Spleen (tissue), 11 donors: ENCODE measurements around the gene SEC24D. TPM values are rescaled to one million over a fixed set of nuclear protein-coding genes. Genes with fewer than 3 reads are reported as not detected.

Experiments
- DNase-seq: peaks from one replicate; pipeline ENCODE4 v3.0.0-alpha.2; 2020
- H3K27ac ChIP-seq, 8 donors: fragments of 200-600 bp; sonication (generic) in 7 of 8; 1 replicate in 4 of 8; 2 replicates in 4 of 8; pipeline versions ENCODE4 v1.5.0 to v1.8.0; 2016 to 2021; ENCODE audit warnings: inconsistent platforms in 4 of 8, mild to moderate bottlenecking in 4 of 8, moderate library complexity in 1 of 8
- H3K27me3 ChIP-seq, 7 donors: fragments of 200-600 bp; sonication (generic) in 6 of 7; replicated peaks in 1 of 7; 1 replicate in 4 of 7; 2 replicates in 3 of 7; pipeline versions ENCODE4 v1.5.0 to v1.8.0; 2016 to 2021; ENCODE audit warnings: inconsistent platforms in 3 of 7, mild to moderate bottlenecking in 1 of 7
- H3K36me3 ChIP-seq, 6 donors: fragments of 200-600 bp; sonication (generic) in 5 of 6; 1 replicate in 4 of 6; 2 replicates in 2 of 6; pipeline versions ENCODE4 v1.5.0 to v1.8.0; 2016 to 2021; ENCODE audit warnings: inconsistent platforms in 2 of 6
- H3K4me1 ChIP-seq, 6 donors: fragments of 200-600 bp; sonication (generic) in 5 of 6; 1 replicate in 3 of 6; 2 replicates in 3 of 6; pipeline versions ENCODE4 v1.5.0 to v1.8.0; 2016 to 2021; ENCODE audit warnings: inconsistent platforms in 3 of 6
- H3K4me3 ChIP-seq, 8 donors: fragments of 200-600 bp; sonication (generic) in 7 of 8; 1 replicate in 4 of 8; 2 replicates in 4 of 8; pipeline versions ENCODE4 v1.5.0 to v1.8.0; 2016 to 2021; ENCODE audit warnings: inconsistent platforms in 4 of 8, mild to moderate bottlenecking in 4 of 8, moderate library complexity in 2 of 8
- H3K9me3 ChIP-seq, 8 donors: fragments of 200-600 bp; sonication (generic) in 7 of 8; 1 replicate in 4 of 8; 2 replicates in 4 of 8; pipeline versions ENCODE4 v1.5.0 to v1.8.0; 2016 to 2021; ENCODE audit warnings: inconsistent platforms in 4 of 8
- POLR2A ChIP-seq, 3 donors: fragments of 450-650 bp; IDR thresholded peaks; one replicate each; pipeline ENCODE4 v1.5.1; 2017; ENCODE audit warnings: antibody characterized with exemption in 3 of 3, mild to moderate bottlenecking in 1 of 3
- POLR2AphosphoS5 ChIP-seq, 3 donors: sonication (generic); formaldehyde crosslinking; IDR thresholded peaks; one replicate each; pipeline ENCODE4 v1.5.1; 2017; ENCODE audit warnings: antibody characterized with exemption in 3 of 3
- WGBS, 5 donors: extraction: QIAGEN DNeasy Blood & Tissue Kit in 3 of 5; methylation state at CpG; one replicate each; pipeline versions ENCODE4 v1.1.5 to v1.1.7; 2013 to 2018; 5-methylcytosine and 5-hydroxymethylcytosine counted together
- intact Hi-C: fragments of 100-400 bp; cut with DNase I; formaldehyde crosslinking; loops from one replicate; pipeline ENCODE4 v1.15.0; 2023; ENCODE audit warnings: low total_unique reads
- polyA plus RNA-seq, 3 donors: library from polyadenylated mRNA; stranded (reverse); fragments of 200-250 nt; gene quantifications; one replicate each; pipeline ENCODE4 v1.2.1, GENCODE V29; 2013
- total RNA-seq, 7 donors: library from RNA; depleted of rRNA in 3 of 7; stranded (reverse); fragments of >200 nt in 3 of 7; fragmentation: NEBNext Ultra II Directional in 4 of 7; extraction: Animal tissue kit (Norgen Biotek cat#: 25700) in 4 of 7; gene quantifications; one replicate each; pipeline versions ENCODE4 v1.1.0 to v1.2.1, GENCODE V29; 2016 to 2021
- TF ChIP-seq, protein P1 (sequence below), 11 experiments: fragments of 200-600 bp in 7 of 11; fragments of 450-650 bp in 4 of 11; sonication (generic) in 4 of 11; IDR thresholded peaks in 8 of 11; conservative IDR thresholded peaks in 3 of 11; 1 replicate in 7 of 11; 2 replicates in 4 of 11; pipeline versions ENCODE4 v1.4.0 to v1.8.0; 2016 to 2021; ENCODE audit warnings: antibody characterized with exemption in 11 of 11, inconsistent platforms in 4 of 11, mild to moderate bottlenecking in 1 of 11
- donor health status: healthy with polysubstance abuse.
- donor health status: DM: no; HTN: no; CAD: no; lungs with moderate emphysema.
- donor health status: DM: no; HTN: no; CAD: no.
- donor health status: Bipolar disorder and iron deficiency.
- donor health status: healthy.
- donor health status: DM: no; HTN: no; CAD: no.
- donor health status: DM: yes; HTN: yes; CAD: no.

The SEC24D gene
- total and polyA plus RNA-seq, 10 donors = 5.2 to 75.8 (median 55.2) TPM

DNA sequence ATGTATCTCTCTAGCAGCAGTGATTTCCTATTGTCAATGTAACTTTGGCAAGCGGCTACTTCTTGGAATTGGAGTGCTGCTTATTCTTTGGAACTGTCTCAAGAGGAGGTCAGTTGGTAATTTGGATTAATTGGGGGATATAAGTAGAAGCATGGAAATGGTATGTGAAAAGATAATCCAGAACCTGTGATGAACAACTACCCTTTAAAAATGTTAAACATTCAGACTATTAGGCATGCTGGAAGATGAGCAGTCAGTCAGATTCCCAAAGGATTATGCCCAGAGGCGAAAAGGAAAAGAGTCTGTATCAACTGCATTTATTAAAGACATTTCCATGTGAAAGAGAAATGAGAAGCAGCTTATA lies 62.5 kb downstream of the SEC24D start:
- no peak for DNase-seq

GRCh38 chr4:118772767-118773428 lies 63.0 kb downstream of the SEC24D start:
- TF ChIP-seq POLR2AphosphoS5 (IDR thresholded peaks at IDR 0.05) (no peak), POLR2A (IDR thresholded peaks at IDR 0.05) (no peak)
- TF ChIP-seq, protein P1, sequence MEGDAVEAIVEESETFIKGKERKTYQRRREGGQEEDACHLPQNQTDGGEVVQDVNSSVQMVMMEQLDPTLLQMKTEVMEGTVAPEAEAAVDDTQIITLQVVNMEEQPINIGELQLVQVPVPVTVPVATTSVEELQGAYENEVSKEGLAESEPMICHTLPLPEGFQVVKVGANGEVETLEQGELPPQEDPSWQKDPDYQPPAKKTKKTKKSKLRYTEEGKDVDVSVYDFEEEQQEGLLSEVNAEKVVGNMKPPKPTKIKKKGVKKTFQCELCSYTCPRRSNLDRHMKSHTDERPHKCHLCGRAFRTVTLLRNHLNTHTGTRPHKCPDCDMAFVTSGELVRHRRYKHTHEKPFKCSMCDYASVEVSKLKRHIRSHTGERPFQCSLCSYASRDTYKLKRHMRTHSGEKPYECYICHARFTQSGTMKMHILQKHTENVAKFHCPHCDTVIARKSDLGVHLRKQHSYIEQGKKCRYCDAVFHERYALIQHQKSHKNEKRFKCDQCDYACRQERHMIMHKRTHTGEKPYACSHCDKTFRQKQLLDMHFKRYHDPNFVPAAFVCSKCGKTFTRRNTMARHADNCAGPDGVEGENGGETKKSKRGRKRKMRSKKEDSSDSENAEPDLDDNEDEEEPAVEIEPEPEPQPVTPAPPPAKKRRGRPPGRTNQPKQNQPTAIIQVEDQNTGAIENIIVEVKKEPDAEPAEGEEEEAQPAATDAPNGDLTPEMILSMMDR (IDR thresholded peaks at IDR 0.05 in 8 of 11, conservative IDR thresholded peaks at IDR 0.05 in 3 of 11) = no peak
- Histone ChIP-seq H3K4me3 (no peak overlapping the region), H3K36me3 (peaks cover 0 to 34% (median 3%) of the 10 kb centered on the region in 6 donors), H3K27me3 (no peaks in the 10 kb centered on the region), H3K9me3 (peaks cover 0 to 5% (median 0%) of the 10 kb centered on the region in 8 donors), H3K27ac (peak overlapping the region in 5 of 8 donors; percentile 5 to 40 (median 34)), H3K4me1 (peaks cover 0 to 30% (median 18%) of the 10 kb centered on the region in 6 donors)
- intact Hi-C loops = no loop called here
- DNase-seq = no peak
- WGBS, 5 donors = 64 to 80% (median 74%) methylated on average over 3 of the region's 3 CpGs

More for the DNA sequence above, 62.5 kb downstream of the SEC24D start:
- Histone ChIP-seq H3K9me3 (peaks cover 0 to 5% (median 0%) of the 10 kb centered on the region in 8 donors), H3K36me3 (peaks cover 0 to 29% (median 0%) of the 10 kb centered on the region in 6 donors), H3K27me3 (no peaks in the 10 kb centered on the region), H3K4me3 (no peak overlapping the region), H3K4me1 (peaks cover 0 to 30% (median 18%) of the 10 kb centered on the region in 6 donors), H3K27ac (peak overlapping the region in 4 of 8 donors; percentile 3 to 40 (median 30))
- intact Hi-C loops = no loop called here
- 75 to 86% (median 78%) methylated on average over 2 of the region's 2 CpGs for WGBS, 5 donors
- no peak for TF ChIP-seq POLR2A (IDR thresholded peaks at IDR 0.05)
- TF ChIP-seq, protein P1 (IDR thresholded peaks at IDR 0.05 in 8 of 11, conservative IDR thresholded peaks at IDR 0.05 in 3 of 11) = no peak
- TF ChIP-seq POLR2AphosphoS5 (IDR thresholded peaks at IDR 0.05) = no peak

DNA sequence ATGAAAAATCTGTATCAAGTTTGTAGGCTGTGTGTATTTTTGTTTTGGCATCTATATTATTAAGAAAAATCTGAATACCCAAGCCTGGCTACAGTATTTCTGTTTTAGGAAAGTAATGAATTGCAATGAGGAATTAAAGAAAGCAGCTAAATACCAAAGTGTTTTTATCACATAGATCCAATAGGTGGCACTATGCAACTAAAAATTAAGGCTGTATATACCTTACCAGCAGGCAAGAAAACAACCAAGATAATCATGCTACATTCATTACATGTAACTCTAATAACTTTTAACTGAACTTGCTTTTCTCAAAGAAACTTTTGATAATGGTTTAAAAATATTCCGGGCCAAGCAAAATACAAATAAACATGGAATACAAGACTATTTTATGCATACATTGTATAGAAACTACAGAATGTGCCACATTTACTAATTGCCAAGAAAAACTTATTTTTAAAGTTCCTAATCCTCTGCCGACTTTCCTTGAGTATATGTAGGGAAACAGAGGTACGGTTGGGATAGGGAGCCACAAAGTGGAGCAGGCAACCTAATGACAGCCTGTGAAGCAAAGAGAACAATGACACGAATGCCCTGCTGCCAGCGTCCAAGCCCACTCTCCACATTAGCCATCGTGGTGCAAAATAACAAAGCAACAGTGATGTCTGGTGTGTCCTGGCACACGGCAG lies 63.7 kb downstream of the SEC24D start:
- 65 to 74% (median 68%) methylated on average over 7 of the region's 7 CpGs for WGBS, 5 donors
- DNase-seq = no peak

More for the DNA sequence above, 63.7 kb downstream of the SEC24D start:
- intact Hi-C loops = no loop called here
- Histone ChIP-seq H3K4me1 (peaks cover 0 to 30% (median 18%) of the 10 kb centered on the region in 6 donors), H3K9me3 (peaks cover 0 to under 1% (median 0%) of the 10 kb centered on the region in 8 donors), H3K4me3 (no peak overlapping the region), H3K36me3 (peaks cover 0 to 41% (median 9%) of the 10 kb centered on the region in 6 donors), H3K27me3 (no peaks in the 10 kb centered on the region), H3K27ac (peak overlapping the region in 5 of 8 donors; percentile 5 to 40 (median 34))
- TF ChIP-seq, protein P1 (IDR thresholded peaks at IDR 0.05 in 8 of 11, conservative IDR thresholded peaks at IDR 0.05 in 3 of 11) = peak in 9 of 11 experiments; percentile 14 to 69 (median 59)
- TF ChIP-seq POLR2A (IDR thresholded peaks at IDR 0.05) (no peak), POLR2AphosphoS5 (IDR thresholded peaks at IDR 0.05) (no peak)
